Gastroesophageal sphincter (tissue), 4 donors: ENCODE measurements around the gene HLA-E. TPM values are rescaled to one million over a fixed set of nuclear protein-coding genes. Genes with fewer than 3 reads are reported as not detected.

Experiments
- ATAC-seq: fragments of 150-250 bp; one replicate; pipeline ENCODE4 v1.9.1; 2016; ENCODE audit warnings: mild to moderate bottlenecking, moderate library complexity
- H3K27ac ChIP-seq, 4 donors: fragments of 200-600 bp; sonication (generic) in 3 of 4; 1 replicate in 3 of 4; 2 replicates in 1 of 4; pipeline ENCODE4 v1.5.1; 2016 to 2019
- H3K27me3 ChIP-seq: fragments of 200-600 bp; sonication (generic); one replicate; pipeline ENCODE4 v1.5.1; 2019
- H3K36me3 ChIP-seq, 2 donors: fragments of 200-600 bp; sonication (generic); one replicate each; pipeline ENCODE4 v1.5.1; 2019; ENCODE audit warnings: control low read depth in 1 of 2
- H3K4me1 ChIP-seq, 3 donors: fragments of 200-600 bp; sonication (generic); 1 replicate in 2 of 3; 2 replicates in 1 of 3; pipeline ENCODE4 v1.5.1; 2016 to 2019; ENCODE audit warnings: control low read depth in 2 of 3
- H3K4me3 ChIP-seq, 2 donors: fragments of 200-600 bp; sonication (generic); one replicate each; pipeline ENCODE4 v1.5.1; 2019; ENCODE audit warnings: mild to moderate bottlenecking in 1 of 2, moderate library complexity in 1 of 2
- H3K9me3 ChIP-seq, 3 donors: fragments of 200-600 bp; sonication (generic); one replicate each; pipeline ENCODE4 v1.5.1; 2017 to 2019; ENCODE audit warnings: control low read depth in 2 of 3
- EP300 ChIP-seq: sonication (generic); formaldehyde crosslinking; IDR thresholded peaks from one replicate; pipeline ENCODE4 v1.6.1; 2017; ENCODE audit warnings: antibody characterized with exemption, mild to moderate bottlenecking
- POLR2A ChIP-seq, 2 donors: fragments of 450-650 bp; IDR thresholded peaks; one replicate each; pipeline ENCODE4 v1.6.1; 2017; ENCODE audit warnings: antibody characterized with exemption in 2 of 2, mild to moderate bottlenecking in 2 of 2, moderate library complexity in 1 of 2
- POLR2AphosphoS5 ChIP-seq: sonication (generic); formaldehyde crosslinking; IDR thresholded peaks from one replicate; pipeline ENCODE4 v1.6.1; 2017; ENCODE audit warnings: antibody characterized with exemption
- WGBS, 2 donors: methylation state at CpG; one replicate each; pipeline ENCODE4 v1.1.5; 2018; ENCODE audit warnings: low coverage in 1 of 2; 5-methylcytosine and 5-hydroxymethylcytosine counted together
- total RNA-seq, 4 donors: library from RNA; depleted of rRNA; stranded (reverse); fragments of >200 nt; gene quantifications; one replicate each; pipeline ENCODE4 v1.1.0, GENCODE V29; 2016
- TF ChIP-seq, protein P1 (sequence below), 4 experiments: fragments of 200-600 bp in 2 of 4; fragments of 450-650 bp in 2 of 4; sonication (generic) in 1 of 4; IDR thresholded peaks; one replicate each; pipeline ENCODE4 v1.5.1; 2017 to 2019; ENCODE audit warnings: antibody characterized with exemption in 4 of 4, mild to moderate bottlenecking in 2 of 4, moderate library complexity in 2 of 4

Gene HLA-E
- total RNA-seq, 4 donors from 2014 or later = 259 to 607 (median 482) TPM

GRCh38 chr6:30446259-30446658, 43.0 kb upstream of the HLA-E start:
- H3K4me3 ChIP-seq = no peak overlapping the region
- no peaks in the 10 kb centered on the region for H3K9me3 ChIP-seq
- ATAC-seq = no peak
- 69 to 86% methylated on average over 2 of the region's 2 CpGs for WGBS, 2 donors
- H3K27me3 ChIP-seq = peaks cover 100% of the 10 kb centered on the region
- H3K36me3 ChIP-seq = no peaks in the 10 kb centered on the region
- H3K27ac ChIP-seq = no peak overlapping the region
- TF ChIP-seq POLR2A (IDR thresholded peaks at IDR 0.05) (no peak), POLR2AphosphoS5 (no peak), EP300 (no peak)
- TF ChIP-seq, protein P1, sequence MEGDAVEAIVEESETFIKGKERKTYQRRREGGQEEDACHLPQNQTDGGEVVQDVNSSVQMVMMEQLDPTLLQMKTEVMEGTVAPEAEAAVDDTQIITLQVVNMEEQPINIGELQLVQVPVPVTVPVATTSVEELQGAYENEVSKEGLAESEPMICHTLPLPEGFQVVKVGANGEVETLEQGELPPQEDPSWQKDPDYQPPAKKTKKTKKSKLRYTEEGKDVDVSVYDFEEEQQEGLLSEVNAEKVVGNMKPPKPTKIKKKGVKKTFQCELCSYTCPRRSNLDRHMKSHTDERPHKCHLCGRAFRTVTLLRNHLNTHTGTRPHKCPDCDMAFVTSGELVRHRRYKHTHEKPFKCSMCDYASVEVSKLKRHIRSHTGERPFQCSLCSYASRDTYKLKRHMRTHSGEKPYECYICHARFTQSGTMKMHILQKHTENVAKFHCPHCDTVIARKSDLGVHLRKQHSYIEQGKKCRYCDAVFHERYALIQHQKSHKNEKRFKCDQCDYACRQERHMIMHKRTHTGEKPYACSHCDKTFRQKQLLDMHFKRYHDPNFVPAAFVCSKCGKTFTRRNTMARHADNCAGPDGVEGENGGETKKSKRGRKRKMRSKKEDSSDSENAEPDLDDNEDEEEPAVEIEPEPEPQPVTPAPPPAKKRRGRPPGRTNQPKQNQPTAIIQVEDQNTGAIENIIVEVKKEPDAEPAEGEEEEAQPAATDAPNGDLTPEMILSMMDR (IDR thresholded peaks at IDR 0.05) = no peak
- H3K4me1 ChIP-seq = peaks cover 0 to 16% (median 4%) of the 10 kb centered on the region in 3 donors

DNA sequence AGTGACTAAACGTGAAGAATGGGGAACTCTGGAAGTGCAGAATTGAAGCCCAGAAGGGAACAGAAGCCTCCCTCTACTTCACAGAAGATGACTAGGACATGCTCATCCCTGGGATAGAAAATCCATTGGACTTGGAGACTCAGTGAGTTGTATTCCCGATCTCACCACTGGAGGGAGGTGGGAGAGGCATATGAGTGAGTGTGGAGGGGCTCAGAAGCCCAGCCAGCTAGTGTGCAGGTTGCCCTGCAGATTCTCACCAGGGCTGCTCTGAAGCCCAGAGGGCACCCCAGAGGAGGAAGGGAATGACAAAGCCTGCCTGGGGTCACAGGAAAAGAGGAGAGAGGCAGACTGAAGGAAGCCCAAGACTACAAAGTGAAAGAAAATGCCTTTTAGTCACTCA, 42.1 kb upstream of the HLA-E start:
- Histone ChIP-seq H3K9me3 (no peaks in the 10 kb centered on the region), H3K36me3 (no peaks in the 10 kb centered on the region), H3K4me1 (peaks cover 0 to 19% (median 5%) of the 10 kb centered on the region in 3 donors), H3K4me3 (no peak overlapping the region), H3K27me3 (peaks cover 100% of the 10 kb centered on the region), H3K27ac (no peak overlapping the region)
- no peak for TF ChIP-seq POLR2AphosphoS5
- TF ChIP-seq POLR2A (IDR thresholded peaks at IDR 0.05) = no peak
- TF ChIP-seq, protein P1 (IDR thresholded peaks at IDR 0.05) = no peak
- no peak for TF ChIP-seq EP300
- no peak for ATAC-seq
- WGBS, 2 donors = 0% methylated on average over 1 to 2 of the region's 2 CpGs

DNA sequence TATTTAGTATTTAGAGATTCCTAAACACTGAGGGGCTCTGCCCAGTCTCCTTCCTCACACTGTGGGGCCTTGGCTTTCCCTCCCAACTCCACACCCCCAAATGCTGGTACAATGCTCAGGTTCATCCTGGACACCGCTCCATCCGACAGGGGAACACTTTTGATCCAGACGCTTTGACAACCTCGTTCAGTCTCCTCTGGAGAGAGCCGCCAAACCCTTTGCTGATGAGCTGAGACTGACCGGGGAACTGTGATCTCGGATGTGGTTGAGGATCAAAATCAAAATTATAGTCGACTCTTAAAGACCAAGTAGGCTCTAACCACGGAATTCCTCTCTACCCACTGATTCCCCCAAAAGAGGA, 38.8 kb upstream of the HLA-E start:
- peak overlapping the region in 1 of 2 donors; percentile 30 for H3K4me3 ChIP-seq
- ATAC-seq = no peak
- H3K27me3 ChIP-seq = peaks cover 94% of the 10 kb centered on the region
- 20 to 27% methylated on average over 2 to 6 of the region's 9 CpGs for WGBS, 2 donors
- no peak for TF ChIP-seq EP300
- no peak for TF ChIP-seq POLR2A (IDR thresholded peaks at IDR 0.05)
- TF ChIP-seq, protein P1 (IDR thresholded peaks at IDR 0.05) = no peak
- no peak for TF ChIP-seq POLR2AphosphoS5
- H3K36me3 ChIP-seq = no peaks in the 10 kb centered on the region
- H3K4me1 ChIP-seq = peaks cover 0 to 24% (median 5%) of the 10 kb centered on the region in 3 donors
- H3K27ac ChIP-seq = no peak overlapping the region
- H3K9me3 ChIP-seq = no peaks in the 10 kb centered on the region

DNA sequence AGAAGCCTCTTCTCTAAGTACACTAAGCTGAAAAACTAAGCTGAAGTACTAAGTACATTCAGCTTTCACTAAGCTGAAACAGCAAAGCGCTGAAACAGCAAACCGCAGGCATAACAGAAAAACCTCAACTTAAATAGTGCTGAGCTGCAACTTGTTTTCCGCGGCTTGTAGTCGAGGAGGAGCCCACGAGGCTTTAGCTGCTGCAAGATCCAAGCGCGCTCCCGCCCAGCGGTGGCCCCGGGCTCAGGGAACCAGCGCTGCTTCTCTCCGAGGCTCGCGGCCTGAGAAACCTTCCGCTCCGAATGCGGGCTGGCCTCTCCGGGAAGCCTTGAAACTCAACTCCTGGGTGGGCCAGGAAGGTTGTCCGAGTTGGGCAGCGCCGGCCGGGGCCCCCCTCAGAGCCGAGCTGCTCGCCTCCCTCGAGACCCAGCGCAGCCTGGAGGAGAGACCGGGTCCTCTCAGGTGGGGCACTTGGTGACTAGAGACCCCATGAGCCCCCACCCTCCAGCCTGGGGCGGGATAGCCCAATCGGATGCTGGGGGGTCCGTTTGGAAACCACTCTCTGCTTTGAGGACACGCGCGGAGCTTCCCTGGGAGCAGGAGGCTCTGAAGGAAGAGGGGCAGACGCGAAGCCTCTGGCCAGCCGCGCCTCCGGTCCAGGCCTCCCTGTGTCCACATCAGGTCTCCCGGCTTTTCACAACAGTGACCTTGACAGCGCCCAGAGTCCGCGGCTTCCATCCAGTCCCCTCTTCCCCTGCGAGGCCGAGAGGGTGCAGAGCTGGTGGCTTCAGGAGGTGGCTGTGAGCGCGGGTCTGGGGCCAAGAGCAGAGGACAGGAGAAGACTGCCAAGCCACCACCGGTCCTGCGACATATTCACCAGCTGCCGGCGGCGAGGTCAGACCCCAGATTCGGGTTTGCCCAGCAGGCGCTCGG, 38.1 kb upstream of the HLA-E start:
- TF ChIP-seq EP300 (no peak), POLR2AphosphoS5 (no peak), POLR2A (IDR thresholded peaks at IDR 0.05) (no peak)
- TF ChIP-seq, protein P1 (IDR thresholded peaks at IDR 0.05) = no peak
- Histone ChIP-seq H3K27ac (no peak overlapping the region), H3K4me1 (peaks cover 0 to 24% (median 5%) of the 10 kb centered on the region in 3 donors), H3K36me3 (no peaks in the 10 kb centered on the region), H3K4me3 (peak overlapping the region in 1 of 2 donors; percentile 30), H3K27me3 (peaks cover 94% of the 10 kb centered on the region), H3K9me3 (no peaks in the 10 kb centered on the region)
- peak; percentile 44 for ATAC-seq
- WGBS, 2 donors = 0% methylated on average over 2 of the region's 55 CpGs; no CpG with 5 or more reads in 1 of the 2 donors
